Activated CD4-positive, alpha-beta T cell treated with anti-CD3 and anti-CD28 coated beads, Interleukin-2, amount 10 ng/mL, durations not matched to agents 7 days and 5 days (primary cell): ENCODE measurements around the gene UQCRQ. TPM values are rescaled to one million over a fixed set of nuclear protein-coding genes. Genes with fewer than 3 reads are reported as not detected.

Source experiments
- CTCF ChIA-PET: fragments of 350-600 bp; sonication (Branson Sonifier 250); formaldehyde crosslinking; loops from one replicate; lab custom pipeline; 2021; ENCODE audit warnings: antibody characterized with exemption; lab: Charles Lee
- POLR2A ChIA-PET: fragments of 350-600 bp; sonication (Branson Sonifier 250); formaldehyde crosslinking; loops from one replicate; lab custom pipeline; 2021; ENCODE audit warnings: antibody characterized with exemption; lab: Charles Lee
- DNase-seq: peaks from one replicate; pipeline ENCODE4 v3.0.0-alpha.2; 2020
- H3K27ac Mint-ChIP-seq: one replicate; pipeline ENCODE4 v1.8.0; 2021; ENCODE audit warnings: mild to moderate bottlenecking, moderate library complexity, mixed read lengths
- H3K27me3 Mint-ChIP-seq: one replicate; pipeline ENCODE4 v1.8.0; 2021; ENCODE audit warnings: mixed read lengths
- H3K36me3 Mint-ChIP-seq: one replicate; pipeline ENCODE4 v1.8.0; 2021; ENCODE audit warnings: low read depth, mixed read lengths
- H3K4me1 Mint-ChIP-seq: one replicate; pipeline ENCODE4 v1.8.0; 2021; ENCODE audit warnings: mixed read lengths
- H3K4me3 Mint-ChIP-seq: one replicate; pipeline ENCODE4 v1.8.0; 2021; ENCODE audit warnings: mild to moderate bottlenecking, moderate library complexity, mixed read lengths
- H3K9me3 Mint-ChIP-seq: one replicate; pipeline ENCODE4 v1.8.0; 2021; ENCODE audit warnings: mixed read lengths
- total RNA-seq, 2 experiments: library from RNA; stranded (reverse); gene quantifications; one replicate each; pipeline ENCODE4 v1.2.3, GENCODE V29; 2021

Gene UQCRQ
- total RNA-seq, 2 experiments from 2014 or later, result 304 to 328 TPM

DNA sequence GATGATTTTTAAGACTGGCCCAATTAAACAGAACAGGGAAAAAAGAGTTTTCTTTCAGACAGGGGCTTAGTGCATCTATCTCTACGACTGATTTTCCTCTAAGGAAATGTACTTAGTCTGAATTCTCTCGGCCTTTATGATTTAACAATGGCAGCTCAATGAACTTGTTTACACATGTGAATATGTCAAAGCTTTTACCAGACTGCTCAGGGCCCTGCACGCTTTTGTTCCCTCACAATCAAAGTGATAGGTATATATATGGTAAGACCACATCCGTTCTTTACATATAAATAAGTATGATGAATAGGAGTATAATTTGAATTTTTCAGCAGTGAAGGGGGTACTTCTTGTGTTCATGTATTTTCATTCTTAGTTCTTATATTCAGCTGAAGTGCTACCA, 34.6 kb downstream of the UQCRQ start:
- Mint-ChIP-seq H3K4me3 (no peak overlapping the region), H3K27ac (no peak overlapping the region), H3K4me1 (peaks cover 15% of the 10 kb centered on the region), H3K36me3 (peaks cover 21% of the 10 kb centered on the region), H3K9me3 (no peaks in the 10 kb centered on the region), H3K27me3 (no peaks in the 10 kb centered on the region)
- ChIA-PET POLR2A (no interaction called here), CTCF (no interaction called here)
- DNase-seq, result no peak

DNA sequence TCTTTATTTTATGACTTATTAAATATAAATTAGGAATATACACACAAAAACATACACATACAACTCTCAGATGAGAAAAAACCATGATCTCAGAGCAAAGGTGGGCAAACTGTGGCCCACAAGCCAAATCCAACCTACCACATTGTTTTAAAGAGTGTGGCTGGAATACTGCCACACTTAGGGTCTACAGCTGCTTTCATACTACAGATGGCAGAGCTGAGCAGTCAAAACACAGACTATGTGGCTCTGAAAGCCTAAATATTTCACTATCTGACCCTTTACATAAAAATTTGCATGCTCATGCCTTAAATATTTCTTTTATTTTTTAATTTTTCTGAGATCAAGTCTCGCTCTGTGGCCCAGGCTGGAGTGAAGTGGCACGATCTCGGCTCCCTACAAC, 35.3 kb downstream of the UQCRQ start:
- Mint-ChIP-seq H3K36me3 (peaks cover 14% of the 10 kb centered on the region), H3K9me3 (no peaks in the 10 kb centered on the region), H3K27ac (no peak overlapping the region), H3K27me3 (no peaks in the 10 kb centered on the region), H3K4me3 (no peak overlapping the region), H3K4me1 (peaks cover 8% of the 10 kb centered on the region)
- CTCF ChIA-PET, result no interaction called here
- POLR2A ChIA-PET, result no interaction called here
- no peak for DNase-seq

DNA sequence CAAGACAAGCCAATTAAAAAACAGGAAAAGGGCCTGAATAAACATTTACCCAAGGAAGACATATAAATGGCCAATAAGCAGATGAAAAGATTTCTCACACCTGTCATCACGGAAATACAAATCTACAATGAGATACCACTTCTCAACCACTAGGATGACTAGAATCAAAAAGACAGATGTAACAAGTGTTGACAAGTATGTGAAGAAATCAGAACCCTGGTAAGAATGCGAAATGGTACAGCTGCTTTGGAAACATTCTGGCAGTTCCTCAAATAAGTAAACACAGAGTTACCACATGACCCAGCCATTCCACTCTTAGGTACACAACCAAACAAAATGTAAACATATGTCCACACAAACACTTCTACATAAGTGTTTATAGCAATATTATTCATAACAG, 39.5 kb downstream of the UQCRQ start:
- Mint-ChIP-seq H3K4me1 (peaks cover 4% of the 10 kb centered on the region), H3K27me3 (no peaks in the 10 kb centered on the region), H3K9me3 (no peaks in the 10 kb centered on the region), H3K4me3 (no peak overlapping the region), H3K36me3 (peaks cover 10% of the 10 kb centered on the region), H3K27ac (no peak overlapping the region)
- POLR2A ChIA-PET, result no interaction called here
- CTCF ChIA-PET, result interaction anchor here (1.0 to 1.1 kb wide), 2 partner anchors 10 to 158 kb away, joined by 3 read pairs; partner anchors contain the start of gene CCNI2
- no peak for DNase-seq

DNA sequence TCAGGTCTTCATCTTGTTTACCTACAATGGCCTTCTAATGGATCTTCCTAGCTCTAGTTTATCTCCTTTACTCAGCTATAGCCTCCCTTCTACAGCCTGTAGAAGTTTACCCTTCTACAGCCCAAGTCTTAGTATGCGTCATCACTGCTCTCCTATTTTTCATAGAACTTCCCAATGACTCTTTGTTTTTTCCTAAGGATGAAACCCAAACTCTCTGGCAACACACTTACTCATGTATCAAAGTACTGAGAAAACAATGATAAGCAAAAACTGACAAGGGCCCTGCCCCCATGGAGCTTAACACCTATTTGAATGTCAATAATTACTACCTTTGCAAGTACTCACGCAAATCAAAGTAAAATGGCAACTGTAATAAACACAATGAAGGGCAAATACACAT, 40.7 kb downstream of the UQCRQ start:
- H3K4me3 Mint-ChIP-seq, result no peak overlapping the region
- H3K27ac Mint-ChIP-seq, result no peak overlapping the region
- H3K36me3 Mint-ChIP-seq, result peaks cover 16% of the 10 kb centered on the region
- peaks cover 4% of the 10 kb centered on the region for H3K4me1 Mint-ChIP-seq
- no peak for DNase-seq
- ChIA-PET POLR2A (no interaction called here), CTCF (no interaction called here)
- no peaks in the 10 kb centered on the region for H3K9me3 Mint-ChIP-seq
- H3K27me3 Mint-ChIP-seq, result no peaks in the 10 kb centered on the region

DNA sequence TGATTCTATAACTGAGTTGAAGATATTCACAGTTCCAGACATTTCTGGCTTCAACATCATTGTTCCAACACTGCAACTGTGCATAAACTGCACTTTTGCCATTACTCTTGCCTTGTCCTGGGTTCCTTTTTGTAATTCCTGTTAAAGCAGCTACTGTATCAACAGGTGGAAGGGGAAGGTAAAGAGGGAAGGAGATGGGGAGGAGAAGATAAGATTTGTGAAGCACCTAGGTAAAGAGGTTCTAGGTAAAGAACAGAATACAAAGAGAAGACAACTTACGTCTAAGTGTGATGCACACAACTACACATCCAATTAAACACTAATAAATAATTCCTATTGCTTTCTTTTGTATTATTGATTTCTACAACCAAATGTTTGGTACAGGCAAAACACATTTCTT, 43.3 kb downstream of the UQCRQ start:
- DNase-seq, result no peak
- POLR2A ChIA-PET, result no interaction called here
- H3K36me3 Mint-ChIP-seq, result peaks cover 18% of the 10 kb centered on the region
- no peaks in the 10 kb centered on the region for H3K27me3 Mint-ChIP-seq
- no peak overlapping the region for H3K4me3 Mint-ChIP-seq
- peaks cover 4% of the 10 kb centered on the region for H3K4me1 Mint-ChIP-seq
- H3K27ac Mint-ChIP-seq, result no peak overlapping the region
- CTCF ChIA-PET, result interaction anchor here (0.7 kb wide), 1 partner anchor 673 kb away, joined by 3 read pairs; no protein-coding TSS in a partner anchor
- no peaks in the 10 kb centered on the region for H3K9me3 Mint-ChIP-seq

DNA sequence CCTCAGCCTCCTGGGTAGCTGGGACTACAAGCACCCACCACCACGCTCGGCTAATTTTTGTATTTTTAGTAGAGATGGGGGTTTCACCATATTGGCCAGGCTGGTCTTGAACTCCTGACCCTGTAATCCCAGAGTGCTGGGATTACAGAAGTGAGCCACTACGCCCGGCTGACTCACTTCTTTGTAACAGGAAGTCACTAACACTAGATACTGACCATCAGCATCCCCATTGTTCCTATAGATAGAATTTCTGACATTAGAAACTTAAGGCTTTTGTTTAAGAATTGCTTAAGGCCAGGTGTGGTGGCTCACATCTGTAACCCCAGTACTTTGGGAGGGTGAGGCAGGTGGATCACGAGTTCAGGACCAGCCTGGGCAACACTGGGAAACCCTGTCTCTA, 49.2 kb downstream of the UQCRQ start:
- Mint-ChIP-seq H3K4me1 (peaks cover 2% of the 10 kb centered on the region), H3K27ac (peak overlapping the region; percentile 2), H3K4me3 (no peak overlapping the region), H3K36me3 (peaks cover 21% of the 10 kb centered on the region), H3K9me3 (no peaks in the 10 kb centered on the region), H3K27me3 (no peaks in the 10 kb centered on the region)
- ChIA-PET CTCF (no interaction called here), POLR2A (no interaction called here)
- DNase-seq, result no peak

DNA sequence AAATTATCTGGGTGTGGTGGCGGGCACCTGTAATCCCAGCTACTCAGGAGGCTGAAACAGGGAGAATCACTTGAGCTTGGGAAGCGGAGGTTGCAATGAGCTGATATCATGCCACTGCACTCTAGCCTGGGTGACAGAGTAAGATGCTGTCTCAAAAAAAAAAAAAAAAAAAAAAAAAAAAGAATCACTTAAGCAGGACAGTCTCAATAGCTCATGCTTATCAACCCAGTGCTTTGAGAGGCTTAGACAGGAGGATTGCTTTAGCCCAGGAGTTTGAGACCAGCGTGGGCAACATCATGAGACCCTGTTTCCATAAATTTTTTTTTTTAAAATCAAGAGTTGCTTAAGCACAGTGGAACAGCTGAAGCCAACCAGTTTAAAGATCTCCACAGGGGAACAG, 49.6 kb downstream of the UQCRQ start:
- Mint-ChIP-seq H3K27me3 (no peaks in the 10 kb centered on the region), H3K4me1 (no peaks in the 10 kb centered on the region), H3K27ac (no peak overlapping the region), H3K36me3 (peaks cover 22% of the 10 kb centered on the region), H3K9me3 (no peaks in the 10 kb centered on the region), H3K4me3 (no peak overlapping the region)
- ChIA-PET POLR2A (no interaction called here), CTCF (no interaction called here)
- DNase-seq, result no peak

Other genes with a start within 250 kb of the UQCRQ start
- gene IL13, start 208.5 kb upstream of the UQCRQ start, total RNA-seq, result 1 to 10 TPM; 2.5 to 2.8 TPM
- not detected for gene IL4, start 192.7 kb upstream of the UQCRQ start, total RNA-seq
- 1 to 10 TPM; 7.5 TPM for gene KIF3A, start 129.1 kb upstream of the UQCRQ start, total RNA-seq
- 1 to 10 TPM; 5.5 to 6.2 TPM for gene CCNI2, start 119.2 kb upstream of the UQCRQ start, total RNA-seq
- 10 to 100 TPM; 20.5 to 21.6 TPM for gene SEPTIN8, start 89.4 kb upstream of the UQCRQ start, total RNA-seq
- not detected for gene SOWAHA, start 53.3 kb upstream of the UQCRQ start, total RNA-seq
- under 1 TPM; 0.42 to 0.98 TPM for gene SHROOM1, start 36.0 kb upstream of the UQCRQ start, total RNA-seq
- under 1 TPM; 0.87 to 0.89 TPM for gene GDF9, start 173 bp upstream of the UQCRQ start, total RNA-seq
- gene LEAP2, start 7.0 kb downstream of the UQCRQ start, total RNA-seq, result 1 to 10 TPM; 3.2 to 3.8 TPM
- 10 to 100 TPM; 33.9 to 40.0 TPM for gene AFF4, start 97.0 kb downstream of the UQCRQ start, total RNA-seq
- 10 to 100 TPM; 27.8 to 31.9 TPM for gene ZCCHC10, start 159.9 kb downstream of the UQCRQ start, total RNA-seq
- 10 to 100 TPM; 89.5 to 95.4 TPM for gene HSPA4, start 185.4 kb downstream of the UQCRQ start, total RNA-seq